Naive thymus-derived CD4-positive, alpha-beta T cell (primary cell): Measurements from ENCODE around the gene ARFRP1. TPM values are rescaled to one million over a fixed set of nuclear protein-coding genes. Genes with fewer than 3 reads are reported as not detected.
A peak's percentile ranks its signal among the peaks of the same experiment; 100 is the strongest.

Source experiments
- ATAC-seq: fragments of 150-1000 bp; cut with Tn5 transposase; 2 replicates; pipeline ENCODE4 v1.10.0; 2021; ENCODE audit warnings: mild to moderate bottlenecking, moderate library complexity
- CTCF ChIA-PET: fragments of 350-600 bp; sonication (Branson Sonifier 250); formaldehyde crosslinking; loops from one replicate; lab custom pipeline; 2021; ENCODE audit warnings: antibody characterized with exemption; lab: Charles Lee
- POLR2A ChIA-PET: fragments of 350-600 bp; sonication (Branson Sonifier 250); formaldehyde crosslinking; loops from one replicate; lab custom pipeline; 2021; ENCODE audit warnings: antibody characterized with exemption, inconsistent platforms; lab: Charles Lee
- DNase-seq, 9 donors: peaks; one replicate each; pipeline versions ENCODE4 v3.0.0 to v3.0.0-alpha.2; 2020 to 2022; ENCODE audit warnings: mixed read lengths in 1 of 9
- H3K27ac ChIP-seq: one replicate; pipeline ENCODE4 v1.7.0; 2013; ENCODE audit warnings: mild to moderate bottlenecking, low read depth, low read length, moderate library complexity
- H3K27me3 ChIP-seq, 2 donors: one replicate each; pipeline ENCODE4 v1.7.0; 2013; ENCODE audit warnings: low read length in 2 of 2, mild to moderate bottlenecking in 2 of 2, moderate library complexity in 2 of 2; ENCODE audit not compliant: control insufficient read depth in 2 of 2, insufficient read depth in 2 of 2
- H3K36me3 ChIP-seq, 3 experiments: 1 replicate in 2 of 3; 2 replicates in 1 of 3; pipeline ENCODE4 v1.7.0; 2013; ENCODE audit warnings: low read length in 3 of 3, mild to moderate bottlenecking in 3 of 3, moderate library complexity in 1 of 3; ENCODE audit not compliant: insufficient read depth in 3 of 3, control insufficient read depth in 2 of 3
- H3K4me1 ChIP-seq, 2 donors: one replicate each; pipeline ENCODE4 v1.7.0; 2013; ENCODE audit warnings: low read length in 2 of 2, mild to moderate bottlenecking in 2 of 2, moderate library complexity in 1 of 2; ENCODE audit not compliant: control insufficient read depth in 2 of 2, insufficient read depth in 2 of 2
- H3K4me3 ChIP-seq: 2 replicates; pipeline ENCODE4 v1.7.0; 2013; ENCODE audit warnings: mild to moderate bottlenecking, low read length
- H3K9me3 ChIP-seq, 3 experiments: 1 replicate in 2 of 3; 2 replicates in 1 of 3; pipeline ENCODE4 v1.7.0; 2013; ENCODE audit warnings: low read length in 3 of 3; ENCODE audit not compliant: control insufficient read depth in 2 of 3
- H3K27ac Mint-ChIP-seq, 9 donors: one replicate each; pipeline ENCODE4 v1.8.0; 2020 to 2022; ENCODE audit warnings: mixed read lengths in 9 of 9, mild to moderate bottlenecking in 8 of 9, moderate library complexity in 5 of 9, inconsistent platforms in 2 of 9
- H3K27me3 Mint-ChIP-seq, 5 donors: one replicate each; pipeline ENCODE4 v1.8.0; 2021 to 2022; ENCODE audit warnings: mixed read lengths in 5 of 5, mild to moderate bottlenecking in 1 of 5
- H3K36me3 Mint-ChIP-seq, 5 donors: one replicate each; pipeline ENCODE4 v1.8.0; 2020 to 2022; ENCODE audit warnings: mixed read lengths in 5 of 5, mild to moderate bottlenecking in 3 of 5, inconsistent platforms in 1 of 5
- H3K4me1 Mint-ChIP-seq, 7 donors: one replicate each; pipeline ENCODE4 v1.8.0; 2020 to 2022; ENCODE audit warnings: mixed read lengths in 7 of 7, mild to moderate bottlenecking in 3 of 7, inconsistent platforms in 1 of 7
- H3K4me3 Mint-ChIP-seq, 10 donors: one replicate each; pipeline ENCODE4 v1.8.0; 2020 to 2022; ENCODE audit warnings: mild to moderate bottlenecking in 10 of 10, mixed read lengths in 10 of 10, moderate library complexity in 6 of 10, inconsistent platforms in 2 of 10
- H3K9me3 Mint-ChIP-seq, 11 donors: one replicate each; pipeline ENCODE4 v1.8.0; 2020 to 2022; ENCODE audit warnings: mixed read lengths in 11 of 11, mild to moderate bottlenecking in 4 of 11, inconsistent platforms in 1 of 11, moderate library complexity in 1 of 11
- intact Hi-C, 2 donors: fragments of 100-400 bp; cut with micrococcal nuclease; formaldehyde crosslinking; loops; one replicate each; pipeline ENCODE4 v1.15.1; 2023
- polyA plus RNA-seq, 2 donors: library from polyadenylated mRNA; unstranded; fragments of 300-500 nt; fragmentation: Illumina TruSeq; gene quantifications; one replicate each; pipeline ENCODE4 v1.2.3, GENCODE V29; 2021
- total RNA-seq, 6 experiments: library from RNA in 5 of 6; stranded (reverse) in 5 of 6; gene quantifications; 1 replicate in 5 of 6; 2 replicates in 1 of 6; pipeline ENCODE4 v1.2.3 and lab custom pipeline; 2021 to 2026

ARFRP1 gene
- total and polyA plus RNA-seq, 7 experiments from 2014 or later = 55.4 to 108 (median 89.1) TPM

DNA sequence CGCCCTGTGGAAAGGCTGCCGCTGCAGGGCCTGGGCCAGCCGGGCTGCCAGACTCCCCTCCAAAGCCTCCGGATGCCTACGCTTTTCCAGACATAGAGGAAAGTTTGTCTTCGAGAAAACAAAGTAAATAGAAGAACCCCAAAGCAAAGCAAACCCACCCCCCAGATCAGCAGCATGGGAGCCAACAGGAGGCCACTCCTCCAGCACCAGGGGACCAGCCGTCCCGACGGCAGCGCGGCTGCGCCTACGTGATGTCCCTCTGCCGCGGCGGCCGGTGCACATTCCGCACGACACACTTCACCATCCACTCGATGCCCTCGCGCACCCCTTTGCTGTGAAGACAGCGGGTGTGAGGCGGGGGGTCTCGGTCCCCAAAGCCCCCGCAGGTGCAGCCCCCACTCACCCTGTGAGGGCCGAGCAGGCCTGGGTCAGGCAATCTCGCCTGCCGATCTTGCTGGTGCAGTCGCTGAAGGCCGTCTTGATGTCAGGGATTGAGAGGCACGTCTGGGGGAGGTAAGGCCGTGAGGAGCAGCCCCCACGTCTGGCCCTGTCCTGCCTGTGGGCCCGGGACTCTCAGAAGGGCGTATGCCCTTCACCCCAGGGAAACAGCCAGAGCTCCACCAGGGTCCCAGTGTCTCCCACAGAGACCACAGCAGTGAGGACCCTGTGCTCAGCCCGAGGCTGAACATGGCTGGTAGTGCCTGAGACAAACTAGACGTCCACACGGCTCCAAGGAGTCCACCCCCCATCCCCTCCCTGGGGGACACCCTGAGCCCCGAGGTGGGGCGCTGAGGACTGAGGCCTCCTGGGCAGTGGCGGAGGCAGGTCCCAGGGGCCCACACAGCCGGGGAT, 7.4 kb downstream of the ARFRP1 start:
- intact Hi-C loops = no loop called here

GRCh38 chr20:63699466-63700198, 8.1 kb downstream of the ARFRP1 start:
- intact Hi-C loops = no loop called here
- peaks cover 0 to 3% (median 0%) of the 10 kb centered on the region in 5 donors for H3K36me3 Mint-ChIP-seq
- Histone ChIP-seq H3K9me3 (no peaks in the 10 kb centered on the region), H3K27me3 (no peaks in the 10 kb centered on the region), H3K4me3 (no peak overlapping the region), H3K4me1 (peaks cover 12 to 20% of the 10 kb centered on the region in 2 donors), H3K36me3 (peaks cover 0 to 43% (median 4%) of the 10 kb centered on the region in 3 experiments), H3K27ac (no peak overlapping the region)
- peaks cover 5 to 15% (median 6%) of the 10 kb centered on the region in 7 donors for H3K4me1 Mint-ChIP-seq
- H3K27me3 Mint-ChIP-seq = no peaks in the 10 kb centered on the region
- DNase-seq (peak in 1 of 9 donors; percentile 20), ATAC-seq (no peak)
- ChIA-PET POLR2A (no interaction called here), CTCF (no interaction called here)
- peak overlapping the region in 1 of 9 donors; percentile 46 for H3K27ac Mint-ChIP-seq
- H3K4me3 Mint-ChIP-seq = no peak overlapping the region
- H3K9me3 Mint-ChIP-seq = no peaks in the 10 kb centered on the region

More for the DNA sequence above, 7.4 kb downstream of the ARFRP1 start:
- Histone ChIP-seq H3K27me3 (no peaks in the 10 kb centered on the region), H3K36me3 (peaks cover 0 to 43% (median 11%) of the 10 kb centered on the region in 3 experiments), H3K27ac (no peak overlapping the region), H3K4me1 (peaks cover 12 to 20% of the 10 kb centered on the region in 2 donors), H3K9me3 (no peaks in the 10 kb centered on the region), H3K4me3 (no peak overlapping the region)
- peaks cover 0 to 6% (median 3%) of the 10 kb centered on the region in 5 donors for H3K36me3 Mint-ChIP-seq
- ChIA-PET CTCF (no interaction called here), POLR2A (interaction anchor here (1.0 to 1.3 kb wide), 2 partner anchors 12 to 36 kb away, joined by 5 to 6 read pairs; partner anchors contain the start of gene LIME1)
- no peak overlapping the region for H3K27ac Mint-ChIP-seq
- no peak overlapping the region for H3K4me3 Mint-ChIP-seq
- DNase-seq = no peak
- no peaks in the 10 kb centered on the region for H3K27me3 Mint-ChIP-seq
- no peak for ATAC-seq
- H3K9me3 Mint-ChIP-seq = no peaks in the 10 kb centered on the region
- H3K4me1 Mint-ChIP-seq = peaks cover 5 to 21% (median 10%) of the 10 kb centered on the region in 7 donors

DNA sequence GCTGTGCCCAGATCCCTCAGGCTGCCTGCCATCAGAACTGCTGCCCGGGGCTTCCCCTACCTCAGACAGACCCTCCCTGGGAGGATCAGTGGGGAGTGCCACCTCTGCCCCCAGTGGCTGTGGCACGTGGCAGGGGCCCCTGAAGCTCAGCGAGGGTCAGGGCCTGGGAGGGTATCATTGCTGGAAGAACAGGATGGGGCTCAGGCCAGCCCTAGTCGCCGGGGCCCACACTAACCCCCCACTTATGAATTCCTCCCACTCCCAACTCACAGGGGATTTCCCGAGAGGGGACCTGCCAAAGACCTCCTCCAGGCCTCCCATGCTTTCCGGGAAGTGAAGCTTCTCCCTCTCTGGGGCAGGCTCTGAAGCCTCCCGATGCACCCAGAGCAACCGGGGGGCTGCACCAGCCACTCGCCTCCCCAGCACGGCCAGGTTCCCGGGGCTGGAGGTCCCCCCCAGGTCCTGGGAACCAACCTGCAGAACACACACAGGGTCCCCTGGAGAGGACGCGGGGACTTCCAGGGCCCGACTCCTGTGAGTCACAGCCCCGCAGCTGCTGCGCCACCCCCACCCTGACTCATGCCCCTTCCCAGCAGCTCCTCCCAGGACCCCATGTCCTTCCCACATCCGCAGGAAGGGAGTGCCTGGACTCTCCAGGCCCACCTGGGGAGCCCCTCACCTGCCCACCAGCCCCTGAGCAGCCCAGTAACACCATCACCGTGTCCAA, 8.9 kb downstream of the ARFRP1 start:
- Mint-ChIP-seq H3K27me3 (no peaks in the 10 kb centered on the region), H3K4me1 (peaks cover 5 to 15% (median 6%) of the 10 kb centered on the region in 7 donors), H3K4me3 (no peak overlapping the region), H3K27ac (peak overlapping the region in 1 of 9 donors; percentile 46), H3K36me3 (peaks cover 0 to 2% (median 0%) of the 10 kb centered on the region in 5 donors), H3K9me3 (no peaks in the 10 kb centered on the region)
- ATAC-seq (no peak), DNase-seq (peak in 1 of 9 donors; percentile 65)
- POLR2A ChIA-PET = interaction anchor here (1.0 to 3.3 kb wide), 4 partner anchors 9 to 42 kb away, joined by 3 to 19 read pairs (median 10); partner anchors contain the start of genes ARFRP1, LIME1 and ZGPAT
- Histone ChIP-seq H3K4me1 (peaks cover 12 to 20% of the 10 kb centered on the region in 2 donors), H3K27me3 (no peaks in the 10 kb centered on the region), H3K9me3 (no peaks in the 10 kb centered on the region), H3K36me3 (peaks cover 0 to 41% (median 0%) of the 10 kb centered on the region in 3 experiments), H3K27ac (no peak overlapping the region), H3K4me3 (no peak overlapping the region)
- intact Hi-C loops = no loop called here
- CTCF ChIA-PET = interaction anchor here (1.0 kb wide), 1 partner anchor 9 kb away, joined by 4 read pairs; the partner anchor contains the start of genes ARFRP1 and ZGPAT

GRCh38 chr20:63697868-63698545, 9.8 kb downstream of the ARFRP1 start:
- Histone ChIP-seq H3K4me1 (peaks cover 12 to 20% of the 10 kb centered on the region in 2 donors), H3K36me3 (peaks cover 0 to 32% (median 0%) of the 10 kb centered on the region in 3 experiments), H3K27me3 (no peaks in the 10 kb centered on the region), H3K27ac (no peak overlapping the region), H3K9me3 (no peaks in the 10 kb centered on the region), H3K4me3 (no peak overlapping the region)
- Mint-ChIP-seq H3K4me3 (peak overlapping the region in 4 of 10 donors; percentile 25 to 76 (median 50)), H3K9me3 (peaks cover 0 to 2% (median 0%) of the 10 kb centered on the region in 11 donors), H3K27me3 (peaks cover 0 to 2% (median 0%) of the 10 kb centered on the region in 5 donors), H3K4me1 (peaks cover 5 to 15% (median 6%) of the 10 kb centered on the region in 7 donors), H3K36me3 (peaks cover 0 to 5% (median 0%) of the 10 kb centered on the region in 5 donors), H3K27ac (no peak overlapping the region)
- ATAC-seq = no peak
- POLR2A ChIA-PET = interaction anchor here (0.6 to 3.3 kb wide), 7 partner anchors 9 to 71 kb away, joined by 3 to 19 read pairs (median 3); partner anchors contain the start of genes ARFRP1, LIME1 and ZGPAT
- DNase-seq = no peak
- CTCF ChIA-PET = interaction anchor here (1.0 kb wide), 1 partner anchor 10 kb away, joined by 4 read pairs; the partner anchor contains the start of genes ARFRP1 and ZGPAT
- intact Hi-C loops = no loop called here

DNA sequence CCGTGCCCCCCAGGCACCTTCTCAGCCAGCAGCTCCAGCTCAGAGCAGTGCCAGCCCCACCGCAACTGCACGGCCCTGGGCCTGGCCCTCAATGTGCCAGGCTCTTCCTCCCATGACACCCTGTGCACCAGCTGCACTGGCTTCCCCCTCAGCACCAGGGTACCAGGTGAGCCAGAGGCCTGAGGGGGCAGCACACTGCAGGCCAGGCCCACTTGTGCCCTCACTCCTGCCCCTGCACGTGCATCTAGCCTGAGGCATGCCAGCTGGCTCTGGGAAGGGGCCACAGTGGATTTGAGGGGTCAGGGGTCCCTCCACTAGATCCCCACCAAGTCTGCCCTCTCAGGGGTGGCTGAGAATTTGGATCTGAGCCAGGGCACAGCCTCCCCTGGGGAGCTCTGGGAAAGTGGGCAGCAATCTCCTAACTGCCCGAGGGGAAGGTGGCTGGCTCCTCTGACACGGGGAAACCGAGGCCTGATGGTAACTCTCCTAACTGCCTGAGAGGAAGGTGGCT, 10.4 kb downstream of the ARFRP1 start:
- H3K9me3 ChIP-seq = no peaks in the 10 kb centered on the region
- no peaks in the 10 kb centered on the region for H3K27me3 ChIP-seq
- Mint-ChIP-seq H3K9me3 (peaks cover 0 to 4% (median 0%) of the 10 kb centered on the region in 11 donors), H3K27me3 (peaks cover 0 to 2% (median 0%) of the 10 kb centered on the region in 5 donors), H3K27ac (peak overlapping the region in 2 of 9 donors; percentile 5 to 54), H3K36me3 (peaks cover 0 to 8% (median 0%) of the 10 kb centered on the region in 5 donors), H3K4me3 (peak overlapping the region in 6 of 10 donors; percentile 52 to 76 (median 60)), H3K4me1 (peaks cover 5 to 15% (median 6%) of the 10 kb centered on the region in 7 donors)
- intact Hi-C loops = no loop called here
- DNase-seq = no peak
- H3K27ac ChIP-seq = peak overlapping the region; percentile 20
- H3K4me1 ChIP-seq = peaks cover 12 to 20% of the 10 kb centered on the region in 2 donors
- ChIA-PET POLR2A (interaction anchor here (0.6 to 3.3 kb wide), 7 partner anchors 8 to 70 kb away, joined by 3 to 19 read pairs (median 3); partner anchors contain the start of genes ARFRP1, LIME1 and ZGPAT), CTCF (interaction anchor here (0.9 kb wide), 1 partner anchor 9 kb away, joined by 3 read pairs; no protein-coding TSS in a partner anchor)
- no peak for ATAC-seq
- H3K36me3 ChIP-seq = peaks cover 0 to 28% (median 0%) of the 10 kb centered on the region in 3 experiments
- no peak overlapping the region for H3K4me3 ChIP-seq
